HG03064 (cell line): ENCODE results near the gene GGA3.

Source experiments
- ATAC-seq: cut with Tn5 transposase; IDR thresholded peaks from one replicate; pipeline ENCODE4 v1.9.1; 2021; ENCODE audit warnings: low read depth; ENCODE audit not compliant: unreplicated experiment

Gene GGA3

DNA sequence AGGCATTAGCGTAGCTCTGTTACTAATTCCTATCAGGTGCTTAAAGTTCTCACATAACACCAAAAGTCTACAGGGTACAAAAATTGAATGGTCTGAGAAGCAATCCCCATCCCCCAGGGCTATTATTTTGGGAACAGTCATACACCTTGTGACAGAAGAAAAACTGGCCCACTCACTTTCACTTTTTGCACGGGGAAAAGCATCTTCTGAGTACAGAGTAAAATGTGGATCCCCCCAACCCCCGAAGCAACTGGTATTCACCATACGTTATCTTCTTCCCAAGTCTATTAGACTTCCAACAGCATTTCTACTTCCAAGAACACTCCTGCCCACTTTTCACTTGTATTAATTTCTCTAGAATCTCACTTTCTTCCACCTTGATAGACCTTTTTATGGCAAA is 11.8 kb downstream of the GGA3 start:
- no peak for ATAC-seq

DNA sequence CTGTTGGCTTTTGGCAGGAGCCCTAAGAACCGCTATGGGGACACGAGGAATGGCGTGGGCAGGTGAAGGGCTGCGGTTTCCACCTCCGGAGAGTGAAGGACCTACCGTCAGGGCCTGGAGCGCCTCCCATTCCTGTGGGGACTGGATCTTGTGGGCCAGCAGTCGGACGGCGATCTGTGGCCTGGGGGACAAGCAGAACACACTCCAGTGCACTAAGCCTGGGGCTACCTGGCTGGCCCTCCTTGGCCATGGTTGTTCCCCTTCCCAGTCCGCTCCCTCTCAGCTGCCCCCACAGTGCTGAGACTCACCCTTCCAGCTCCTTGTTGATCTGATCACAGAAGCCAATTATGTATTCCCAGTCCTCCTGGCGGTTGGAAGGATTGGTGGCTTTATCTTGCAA is 15.0 kb downstream of the GGA3 start:
- ATAC-seq = no peak

- ATAC-seq = no peak
Measured at GRCh38 chr17:75245011-75245410, 16.4 kb downstream of the GGA3 start.

DNA sequence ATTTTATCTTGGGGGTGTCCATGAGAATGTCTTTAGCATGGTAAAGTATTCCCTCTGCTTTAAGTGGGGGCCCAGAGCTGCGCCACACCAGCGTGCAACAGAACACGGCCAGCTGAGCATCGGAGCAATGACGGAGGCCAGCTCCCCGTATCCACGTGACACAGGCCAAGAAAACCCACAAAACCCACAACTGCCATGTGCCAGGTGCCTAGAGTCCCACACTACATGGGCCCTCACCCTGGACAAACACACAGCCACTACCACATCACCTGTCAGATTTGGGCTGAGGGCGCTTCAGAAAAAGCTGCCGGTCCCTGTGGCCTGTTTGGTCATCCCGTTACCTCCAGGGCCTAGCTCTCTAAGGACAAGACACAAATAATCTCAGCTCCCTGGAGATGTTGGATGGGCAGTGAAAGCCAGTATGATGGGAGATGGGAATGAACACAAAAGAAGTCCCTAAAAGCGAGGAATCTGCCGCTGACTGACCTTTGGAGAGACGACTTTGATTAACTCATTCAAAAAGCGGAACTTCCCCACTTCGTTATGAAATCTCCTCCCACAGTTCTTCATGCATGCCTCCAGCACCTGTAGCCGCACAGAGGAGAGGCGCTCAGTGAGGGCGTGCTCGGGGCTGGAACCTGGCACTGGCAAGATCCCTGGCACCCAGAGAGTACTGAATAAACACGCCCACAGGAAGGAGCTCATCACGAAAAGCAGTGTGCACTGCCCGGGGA is 17.1 kb downstream of the GGA3 start:
- no peak for ATAC-seq

DNA sequence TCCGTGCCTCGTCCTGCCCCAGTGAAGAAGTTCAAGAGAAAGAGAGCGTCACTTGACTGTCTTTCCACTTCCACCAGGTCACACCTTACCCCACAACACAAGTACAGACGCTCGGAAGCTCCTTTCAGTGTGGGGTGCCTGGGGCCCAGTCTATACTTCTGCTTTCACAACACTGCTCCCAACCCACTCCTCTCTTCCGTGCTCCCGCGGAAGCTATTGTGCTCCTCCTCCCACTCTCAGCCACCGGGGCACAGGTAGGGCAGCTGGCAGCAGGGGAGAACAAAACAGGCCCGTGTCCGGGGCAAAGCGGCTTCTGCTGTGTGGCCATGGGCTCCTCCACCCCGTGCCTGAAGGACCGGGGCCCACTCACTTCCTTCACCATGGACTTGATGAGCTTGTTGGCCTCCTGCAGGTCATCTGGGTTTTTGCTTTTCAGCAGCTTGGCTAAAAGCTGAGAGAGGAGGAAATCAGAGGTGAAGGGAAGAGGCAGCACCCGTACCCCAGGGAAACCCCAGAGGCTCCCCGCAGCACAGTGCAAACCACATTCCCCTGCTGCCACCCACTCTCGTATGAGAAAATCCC is 18.9 kb downstream of the GGA3 start:
- no peak for ATAC-seq

DNA sequence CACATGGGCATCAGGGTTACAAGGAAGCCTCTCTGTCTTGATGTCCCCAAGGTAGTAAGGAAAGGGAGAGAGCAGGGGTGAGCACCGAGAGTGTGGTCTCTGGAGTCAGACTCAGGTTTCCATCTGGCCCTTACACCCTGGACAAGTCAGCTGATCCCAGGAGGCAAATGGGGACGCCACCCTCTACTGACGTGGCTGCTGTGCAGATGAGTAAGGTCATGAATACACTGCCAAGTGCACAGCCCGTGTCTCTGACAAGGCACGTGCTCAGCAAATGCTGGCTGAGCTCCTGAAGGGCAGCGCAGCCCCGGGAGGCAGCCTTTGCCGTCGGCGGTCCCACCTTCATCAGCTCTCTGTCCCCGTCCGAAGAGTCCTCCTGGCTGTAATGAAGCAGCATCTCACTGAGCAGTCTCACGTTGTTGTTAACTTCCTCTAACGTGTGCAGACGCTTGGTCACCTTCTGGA is 19.4 kb downstream of the GGA3 start:
- ATAC-seq = no peak

DNA sequence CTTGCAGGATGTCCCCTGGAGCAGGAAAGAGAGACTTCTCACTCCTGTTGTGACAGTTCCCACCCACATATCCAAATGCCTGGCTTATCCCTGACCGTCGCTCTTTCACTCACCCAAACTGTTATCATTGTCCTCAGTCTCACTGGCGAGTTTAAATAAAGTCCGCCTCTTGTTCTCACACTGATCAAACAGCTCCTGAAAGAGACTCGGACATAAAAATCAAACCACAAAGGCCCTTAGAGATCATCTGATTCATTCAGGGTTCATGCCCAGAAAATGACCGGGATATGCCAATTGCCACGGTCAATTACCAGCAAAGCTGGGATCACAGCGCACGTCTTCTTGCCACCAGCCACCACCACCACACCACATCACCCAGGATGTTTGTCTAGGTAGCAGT is 19.9 kb downstream of the GGA3 start:
- ATAC-seq = no peak

DNA sequence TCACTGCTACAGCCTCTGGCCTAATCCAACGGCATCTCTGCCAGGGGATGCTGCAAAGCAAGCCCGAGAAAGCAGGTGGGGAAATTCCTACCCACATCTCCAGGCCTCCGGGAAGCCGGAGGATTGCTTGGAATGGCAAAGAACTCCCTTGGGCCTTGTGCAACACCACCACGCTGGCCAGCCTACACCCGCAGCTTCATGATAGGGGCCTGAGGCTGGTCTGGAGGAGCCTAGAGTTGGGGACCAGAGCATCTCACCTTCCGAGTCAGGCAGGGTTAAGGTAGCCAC is 20.3 kb downstream of the GGA3 start:
- no peak for ATAC-seq

DNA sequence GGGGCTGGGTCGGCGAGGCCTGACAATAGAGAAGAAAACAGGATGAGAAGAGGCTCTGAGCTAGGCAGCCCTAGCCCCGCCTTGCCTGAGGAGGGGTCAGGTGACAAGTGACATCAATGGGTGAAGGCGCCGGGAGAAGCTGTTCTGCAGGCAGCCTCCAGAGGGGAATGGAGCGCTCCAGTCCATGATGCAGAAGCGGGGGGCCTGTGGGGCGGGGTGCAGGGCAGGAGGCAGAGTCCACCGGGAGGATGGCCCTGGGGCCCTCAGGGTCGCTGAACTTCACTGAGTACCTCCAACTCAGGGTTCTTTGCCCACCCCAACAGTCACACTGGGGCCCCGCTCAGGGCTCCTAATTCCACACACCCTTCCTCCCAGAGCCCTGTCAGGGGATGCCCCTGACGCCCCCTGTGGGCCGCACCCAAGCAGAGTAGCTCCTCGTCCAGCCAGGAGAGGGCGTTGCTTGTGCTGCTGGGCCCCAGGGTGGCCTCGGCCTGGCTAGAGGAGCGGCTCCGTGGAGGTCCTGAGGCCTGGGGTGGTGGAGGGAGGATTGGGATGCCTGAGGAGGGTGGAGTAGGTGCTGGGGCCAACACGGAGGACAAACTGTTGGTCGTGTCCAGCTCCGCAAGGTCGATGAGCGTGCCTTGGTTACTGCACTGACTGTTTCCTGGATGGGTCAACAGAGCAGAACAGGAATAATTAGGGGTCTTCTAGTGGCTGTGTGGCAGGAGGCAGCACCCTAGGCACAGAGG is 20.8 kb downstream of the GGA3 start:
- no peak for ATAC-seq

GRCh38 chr17:75239778-75240393 is 21.5 kb downstream of the GGA3 start:
- no peak for ATAC-seq

- no peak for ATAC-seq
Measured at GRCh38 chr17:75239214-75239613, 22.2 kb downstream of the GGA3 start.

DNA sequence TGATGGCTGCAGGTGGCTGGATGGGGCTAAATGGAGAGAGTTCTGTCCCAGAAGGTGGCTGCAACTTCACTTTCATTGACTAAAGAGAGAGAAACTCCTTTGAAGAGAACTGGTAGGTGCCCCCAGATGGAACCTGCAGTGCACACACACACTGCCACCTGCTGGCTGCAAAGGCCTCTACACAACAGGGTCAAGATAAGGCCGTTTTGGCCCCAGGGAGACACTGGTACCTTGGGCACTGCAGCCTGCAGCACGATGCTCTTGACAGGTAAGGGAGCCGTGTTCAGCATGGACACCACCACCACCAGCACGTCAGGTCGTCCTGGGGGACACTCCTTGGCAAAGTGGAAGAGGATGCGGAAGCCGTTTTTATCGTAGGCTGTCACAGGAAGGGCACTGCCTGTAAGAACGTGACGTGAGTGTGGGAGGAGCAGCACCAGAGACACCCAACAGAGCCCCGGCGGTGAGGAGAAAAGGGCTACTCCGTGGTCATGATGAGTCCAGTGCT is 22.7 kb downstream of the GGA3 start:
- ATAC-seq = no peak

DNA sequence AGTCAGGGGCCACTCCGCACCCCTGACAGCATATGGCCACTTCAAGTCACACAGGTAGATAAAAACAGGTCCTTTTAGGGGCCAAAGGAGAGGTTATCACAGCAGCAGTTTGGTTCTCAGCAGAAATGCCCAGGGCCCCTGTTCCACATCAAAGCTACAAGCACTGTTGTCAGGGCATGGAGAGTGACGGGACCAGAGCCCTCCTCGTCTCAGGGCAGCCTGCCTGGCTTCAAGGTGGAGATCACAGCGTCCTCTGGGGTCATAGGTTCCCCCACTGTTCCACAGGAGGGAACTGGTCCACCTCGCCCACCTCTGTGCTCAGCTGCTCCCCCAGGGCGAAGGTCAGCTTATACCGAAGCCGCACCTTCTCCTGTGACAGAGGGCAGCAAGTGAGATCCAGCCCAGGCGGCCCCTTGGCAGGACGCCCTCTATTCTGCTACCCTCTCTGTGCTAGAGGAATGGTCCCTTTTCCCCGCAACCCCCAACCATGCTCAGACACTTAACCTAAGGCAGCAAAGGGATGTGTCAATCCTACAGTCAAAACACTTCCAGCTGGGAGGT is 23.3 kb downstream of the GGA3 start:
- ATAC-seq = no peak

DNA sequence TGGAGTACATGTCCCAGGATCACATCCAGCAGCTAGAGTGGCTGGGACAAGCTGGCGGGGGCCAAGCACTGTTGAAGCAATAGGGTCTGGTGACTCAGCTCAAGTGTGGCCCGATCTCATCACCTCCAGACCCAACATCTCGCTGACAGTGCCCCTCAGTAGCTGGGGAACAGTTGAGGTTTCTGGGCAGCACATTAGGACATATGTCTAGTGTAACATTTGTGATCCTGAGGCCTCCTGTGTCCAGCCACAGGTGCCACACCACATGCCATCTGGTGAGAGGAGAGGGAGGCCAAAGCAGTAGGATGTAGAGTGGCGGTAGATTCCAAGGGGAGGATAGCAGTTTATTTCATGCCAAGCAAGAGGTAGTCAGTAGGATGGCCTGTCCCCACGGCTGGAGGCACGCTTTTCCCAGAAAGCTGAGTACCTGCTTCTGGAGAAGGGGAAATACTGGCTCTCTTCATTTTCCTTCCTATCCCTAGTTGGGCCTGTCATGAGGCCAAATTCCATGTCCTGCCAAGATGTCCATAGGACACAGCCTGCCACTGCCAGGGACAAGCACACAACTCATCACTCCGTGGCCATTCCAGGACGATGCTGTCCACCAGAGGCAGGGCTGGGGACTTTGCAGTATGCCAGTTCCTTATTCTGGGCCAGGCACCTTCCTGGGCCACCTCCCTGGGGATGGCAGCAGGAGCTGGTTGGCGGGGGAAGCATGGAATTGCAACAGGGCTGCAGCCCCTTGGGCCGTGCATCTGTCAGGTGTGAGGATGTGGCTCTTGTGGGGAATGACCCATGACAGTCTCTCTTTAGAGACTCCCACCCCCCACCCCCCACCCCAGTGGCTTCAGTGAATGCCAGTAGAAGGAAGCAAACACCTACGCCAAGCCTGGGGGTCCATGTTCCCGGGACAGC is 24.0 kb downstream of the GGA3 start:
- no peak for ATAC-seq

DNA sequence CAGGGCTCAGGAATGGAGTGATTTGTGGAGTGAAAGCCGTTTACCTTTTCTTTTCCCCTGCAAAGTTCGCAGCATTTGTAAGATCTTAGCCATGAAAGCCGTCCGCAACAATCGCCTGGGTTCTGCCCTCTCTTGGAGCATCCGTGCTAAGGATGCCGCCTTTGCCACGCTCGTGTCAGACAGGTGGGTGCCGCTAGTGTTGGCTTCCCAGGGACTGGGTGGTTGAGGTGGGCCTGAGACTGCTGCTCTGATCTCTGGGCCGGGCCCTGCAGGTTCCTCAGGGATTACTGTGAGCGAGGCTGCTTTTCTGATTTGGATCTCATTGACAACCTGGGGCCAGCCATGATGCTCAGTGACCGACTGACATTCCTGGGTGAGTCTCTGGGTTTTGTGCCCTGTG is 28.6 kb downstream of the GGA3 start:
- no peak for ATAC-seq

DNA sequence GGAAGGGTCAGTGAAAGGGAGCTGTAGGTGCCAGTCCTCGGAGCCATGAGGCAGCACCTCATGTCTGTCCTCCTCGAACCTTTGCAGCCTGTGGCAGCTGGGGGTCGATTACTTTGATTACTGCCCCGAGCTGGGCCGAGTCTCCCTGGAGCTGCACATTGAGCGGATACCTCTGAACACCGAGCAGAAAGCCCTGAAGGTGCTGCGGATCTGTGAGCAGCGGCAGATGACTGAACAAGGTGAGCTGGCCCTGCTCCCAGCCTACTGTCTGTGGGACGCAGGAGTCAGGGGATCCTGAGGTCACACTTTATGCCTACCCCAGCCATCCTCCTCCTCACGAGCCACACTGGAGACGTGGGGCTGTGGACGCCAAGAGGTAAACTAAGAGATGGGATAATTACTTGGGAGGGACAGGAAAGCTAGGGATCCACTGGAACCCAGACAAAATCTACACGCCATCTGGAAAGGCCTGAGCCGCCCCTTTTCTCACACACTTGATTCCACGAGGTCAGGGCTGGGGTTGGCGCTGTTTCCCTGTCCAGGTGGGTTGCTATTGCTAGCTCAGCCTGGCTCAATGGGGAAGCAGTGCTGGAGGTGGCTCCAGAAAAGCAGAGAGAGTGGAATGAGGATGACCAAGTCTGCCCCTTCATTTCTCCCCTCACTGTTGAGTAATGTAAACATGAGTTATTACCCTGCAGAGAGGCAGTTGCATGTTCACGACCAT is 29.5 kb downstream of the GGA3 start:
- no peak for ATAC-seq

DNA sequence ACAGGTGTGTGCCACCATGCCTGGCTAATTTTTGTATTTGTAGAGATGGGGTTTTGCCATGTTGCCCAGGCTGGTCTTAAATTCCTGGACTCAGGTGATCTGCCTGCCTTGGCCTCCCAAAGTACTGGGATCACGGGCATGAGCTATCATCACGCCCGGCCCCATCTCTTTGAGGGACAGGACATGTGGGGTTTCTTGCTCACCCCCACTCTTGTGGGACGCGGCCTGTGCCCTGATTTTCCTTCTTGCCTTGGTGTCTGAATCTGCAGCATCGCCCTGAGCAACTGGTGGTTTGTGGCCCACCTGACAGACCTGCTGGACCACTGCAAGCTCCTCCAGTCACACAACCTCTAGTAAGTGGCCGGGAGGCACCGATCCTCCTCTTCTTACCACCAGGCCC is 30.3 kb downstream of the GGA3 start:
- no peak for ATAC-seq

GRCh38 chr17:75228847-75229246 is 32.6 kb downstream of the GGA3 start:
- no peak for ATAC-seq

GRCh38 chr17:75228305-75228704 is 33.1 kb downstream of the GGA3 start:
- no peak for ATAC-seq
